CD4-positive, alpha-beta T cell treated with Interleukin-15 for 1 hour (primary cell): ENCODE data around the gene UBD.

Experiments used
- DNase-seq: peaks from one replicate; pipeline ENCODE4 v3.0.0-alpha.2; 2020

Gene UBD

DNA sequence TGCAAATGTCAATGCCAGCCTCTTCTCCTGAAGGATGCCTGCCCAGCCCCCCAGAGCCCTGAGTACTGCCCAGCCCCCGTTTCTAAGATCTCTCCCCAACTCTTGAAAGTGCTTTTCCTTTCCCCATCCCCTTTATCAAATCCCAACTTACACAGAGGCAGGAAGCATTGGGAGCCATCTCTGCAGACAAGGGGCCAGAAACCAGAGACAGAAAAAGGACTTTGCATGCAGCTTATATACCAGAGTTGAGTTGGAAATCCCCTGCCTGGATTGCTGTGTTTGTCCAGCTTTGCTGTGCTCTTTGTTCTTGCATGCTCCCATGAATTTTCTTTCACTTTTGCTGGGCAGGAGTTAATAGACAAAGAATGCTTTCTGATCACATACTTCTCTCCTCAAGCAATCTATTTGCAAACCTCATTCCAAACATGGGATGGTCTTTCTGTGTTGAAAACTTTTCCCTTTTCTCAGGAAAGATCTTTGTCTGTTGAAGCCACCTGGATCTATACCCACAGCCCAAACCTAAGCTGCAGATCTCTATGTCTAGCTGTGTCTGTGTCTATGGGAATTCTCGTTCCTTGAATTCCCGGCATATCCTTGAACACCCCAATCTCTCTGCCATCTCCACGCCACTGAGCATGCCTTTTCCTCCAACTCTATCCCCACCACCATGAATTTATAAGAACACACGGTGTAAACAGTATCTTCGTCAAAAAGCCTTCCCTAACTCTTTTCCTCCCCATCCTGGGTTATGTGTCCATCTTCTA lies at the start of gene UBD:
TSS of gene UBD (minus strand) at position 209 of the 764 bp plus-strand sequence. CDS start at position 178, 31 bp downstream.
- no peak for DNase-seq

DNA sequence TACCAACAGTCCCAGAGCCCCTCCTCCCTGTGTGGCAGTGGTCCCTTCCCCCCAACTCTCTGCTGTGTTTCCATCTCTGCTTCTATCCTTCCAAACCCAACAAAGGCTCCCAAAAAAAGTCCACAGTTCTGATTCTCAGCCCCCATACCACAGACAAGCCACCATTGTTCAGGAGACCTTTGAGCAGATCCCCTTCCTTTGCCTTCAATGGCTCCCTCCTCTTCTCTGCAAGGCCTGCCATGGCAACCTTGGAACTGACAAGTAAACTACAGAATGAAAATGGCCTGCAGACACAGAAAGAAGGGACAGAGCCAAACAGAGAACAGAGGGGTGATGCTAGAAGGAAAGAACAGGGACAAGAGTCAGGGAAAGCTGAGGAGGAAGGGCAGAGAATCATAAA lies 48.6 kb upstream of the UBD start:
- no peak for DNase-seq

DNA sequence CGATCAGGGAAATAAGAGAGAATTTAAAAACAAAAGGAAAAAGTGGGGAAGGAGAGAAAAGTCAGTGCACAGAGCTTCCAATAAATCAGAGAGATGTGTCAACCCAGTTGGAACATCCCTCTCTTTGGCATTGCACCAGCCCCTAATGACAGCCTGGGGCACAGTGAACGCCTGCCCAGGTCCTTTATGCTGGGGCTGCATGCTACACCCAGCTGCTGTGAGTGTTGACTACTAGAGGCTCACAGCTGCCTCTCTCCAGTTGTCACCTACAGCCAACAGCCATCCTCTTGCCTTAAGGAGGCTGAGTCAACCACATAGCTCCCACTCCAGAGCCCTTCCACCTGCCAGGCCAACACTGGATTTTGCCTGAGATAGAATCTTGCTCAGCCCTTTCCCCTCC lies 44.4 kb upstream of the UBD start:
- DNase-seq = no peak

DNA sequence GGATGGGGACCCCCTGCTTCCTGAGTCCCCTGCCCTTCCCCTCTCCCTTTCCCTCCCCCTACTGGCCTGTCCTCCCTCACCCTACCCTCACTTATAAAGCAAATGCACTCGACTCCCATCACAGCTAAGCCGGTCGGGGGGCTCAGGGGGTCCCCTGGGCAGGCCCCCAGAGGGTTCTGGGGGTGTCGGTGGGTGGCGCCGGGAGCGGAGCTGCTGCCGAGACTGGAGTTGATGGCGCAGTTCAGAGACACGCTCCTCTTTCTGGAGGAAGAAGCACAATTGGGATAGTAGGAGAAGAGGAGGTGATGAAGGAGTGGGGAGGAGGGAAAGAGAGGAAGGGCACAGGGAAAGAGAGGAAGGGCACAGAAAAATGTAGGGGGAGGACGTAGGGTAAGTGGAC lies 43.9 kb upstream of the UBD start:
- DNase-seq = no peak

DNA sequence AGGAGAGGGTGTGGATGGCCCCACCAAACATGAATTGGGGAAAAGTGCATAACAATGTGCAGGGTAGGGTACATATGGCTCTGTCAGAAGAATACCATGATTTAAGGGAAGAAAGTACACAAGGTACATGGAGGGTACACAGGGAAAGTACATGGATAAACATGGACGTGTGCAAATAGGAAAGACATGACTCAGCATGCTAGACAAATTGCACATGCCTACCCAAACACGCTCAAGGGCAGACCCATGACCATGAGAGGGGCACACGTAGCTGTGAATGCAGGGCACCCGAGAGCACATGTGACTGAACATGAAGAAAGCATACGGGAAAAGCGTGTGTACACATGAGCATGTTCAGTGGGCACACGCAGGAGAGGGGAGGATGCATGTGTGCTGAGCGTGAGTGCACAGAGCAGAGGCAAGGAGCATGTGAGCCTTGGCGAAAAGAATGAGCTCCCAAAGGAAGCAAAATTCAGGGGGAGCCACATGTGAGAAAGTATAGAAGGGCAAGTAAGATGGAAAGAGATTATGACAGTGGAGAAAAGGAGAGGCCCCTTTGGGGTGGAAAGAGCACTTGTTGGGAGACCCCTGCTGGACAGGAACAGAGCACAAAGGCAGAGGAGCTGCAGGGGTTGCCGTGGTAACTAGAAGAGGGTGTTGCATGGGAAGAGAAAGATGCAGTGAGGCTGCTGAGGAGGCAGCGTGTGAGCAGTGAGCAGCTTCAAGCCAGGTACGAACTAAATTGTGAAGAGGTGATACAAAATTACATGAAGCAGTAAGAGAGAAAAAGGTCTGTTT lies 43.2 kb upstream of the UBD start:
- no peak for DNase-seq

DNA sequence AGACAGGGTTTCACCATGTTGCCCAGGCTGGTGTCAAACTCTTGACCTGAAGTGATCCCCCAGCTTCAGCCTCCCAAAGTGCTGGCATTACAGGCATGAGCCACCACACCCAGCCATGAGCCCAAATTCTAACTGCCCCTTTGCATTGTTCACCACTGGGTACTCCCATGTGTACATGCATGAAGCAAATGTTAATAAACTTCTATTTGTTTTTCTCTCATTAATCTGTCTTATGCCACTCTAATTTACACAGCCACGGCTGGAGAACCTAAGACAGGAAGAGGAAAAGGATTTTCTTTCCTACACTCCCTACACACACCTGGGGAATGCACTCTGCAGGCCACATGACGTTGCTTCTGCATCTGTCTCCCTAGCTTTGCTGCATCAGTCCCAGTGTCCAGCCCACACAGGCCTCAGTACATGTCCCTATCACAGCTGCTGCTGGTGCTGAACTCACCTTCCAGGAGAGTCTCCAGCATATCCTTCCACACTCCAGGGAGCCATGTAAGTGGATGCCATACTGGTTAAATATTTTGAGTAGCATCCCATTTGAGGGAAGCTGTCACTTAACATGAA lies 38.7 kb upstream of the UBD start:
- no peak for DNase-seq

DNA sequence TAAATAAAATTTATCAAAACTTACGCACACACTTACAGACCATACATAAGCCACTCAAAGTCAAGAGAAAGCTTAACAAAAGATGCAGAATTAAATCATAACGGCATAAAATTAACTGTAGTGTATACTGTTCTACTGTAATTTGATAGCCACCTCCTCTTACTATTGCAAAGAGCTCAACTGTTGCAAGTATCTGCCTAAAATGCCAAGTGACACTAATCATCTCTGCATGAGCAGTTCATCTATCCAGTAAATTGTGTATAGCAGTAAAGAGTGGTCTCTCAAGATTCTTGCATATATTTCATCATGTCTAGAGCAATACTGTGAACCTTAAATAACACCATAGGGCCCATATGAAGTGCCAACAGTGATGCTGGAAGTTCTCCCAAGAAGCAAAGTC lies 37.7 kb upstream of the UBD start:
- no peak for DNase-seq

DNA sequence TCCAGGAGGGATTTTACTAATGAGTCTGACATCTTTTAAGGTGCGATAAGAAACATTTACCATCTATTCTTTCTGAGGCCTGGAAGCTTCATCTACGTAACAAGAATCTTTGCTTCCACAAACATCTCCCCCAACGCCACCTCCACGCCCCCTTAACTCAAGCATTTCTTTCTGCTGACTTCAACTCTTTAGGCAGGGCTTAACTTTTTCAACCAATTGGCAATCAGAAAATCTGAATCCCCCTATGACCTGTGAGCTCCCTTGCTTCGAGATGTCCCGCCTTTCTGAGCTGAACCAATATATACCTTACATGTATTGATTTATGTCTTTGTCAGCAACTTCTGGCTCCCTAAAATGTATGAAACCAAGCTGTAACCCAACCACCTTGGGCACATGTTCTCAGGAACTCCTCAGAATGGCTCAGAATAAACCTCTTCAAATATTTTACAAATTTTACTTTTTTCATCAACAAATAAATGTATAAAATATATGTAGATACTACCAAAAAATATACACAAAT lies 36.9 kb upstream of the UBD start:
- DNase-seq = no peak

DNA sequence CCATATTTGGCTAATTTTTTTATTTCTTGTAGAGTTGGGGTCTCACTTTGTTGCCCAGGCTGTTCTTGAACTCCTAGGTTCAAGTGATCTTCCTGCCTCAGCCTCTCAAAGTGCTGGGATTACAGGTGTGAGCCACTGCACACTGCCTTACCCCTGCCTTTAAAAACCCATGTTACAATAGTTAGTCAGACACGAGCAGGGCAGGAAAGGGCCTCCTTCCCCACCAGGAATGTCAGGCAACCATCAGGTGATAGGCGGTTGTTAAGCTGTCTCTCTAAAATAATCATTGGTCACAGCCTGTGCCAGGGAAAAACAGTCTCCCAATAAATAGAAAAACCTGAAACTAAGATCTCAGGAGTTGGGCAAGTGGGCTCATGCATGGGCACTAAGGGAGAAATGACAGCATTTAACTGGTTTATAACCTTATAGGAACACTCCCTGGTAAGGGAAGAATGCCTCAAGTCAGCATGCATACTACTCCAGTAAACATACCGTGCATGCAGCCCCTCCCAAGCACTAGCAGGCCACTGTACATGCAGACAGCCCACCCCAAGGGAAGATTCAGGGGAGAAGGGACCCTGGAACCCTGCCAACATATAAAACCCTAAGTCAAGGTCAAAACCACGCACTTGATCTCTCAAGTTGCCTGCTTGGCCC lies 33.8 kb upstream of the UBD start:
- DNase-seq = no peak

DNA sequence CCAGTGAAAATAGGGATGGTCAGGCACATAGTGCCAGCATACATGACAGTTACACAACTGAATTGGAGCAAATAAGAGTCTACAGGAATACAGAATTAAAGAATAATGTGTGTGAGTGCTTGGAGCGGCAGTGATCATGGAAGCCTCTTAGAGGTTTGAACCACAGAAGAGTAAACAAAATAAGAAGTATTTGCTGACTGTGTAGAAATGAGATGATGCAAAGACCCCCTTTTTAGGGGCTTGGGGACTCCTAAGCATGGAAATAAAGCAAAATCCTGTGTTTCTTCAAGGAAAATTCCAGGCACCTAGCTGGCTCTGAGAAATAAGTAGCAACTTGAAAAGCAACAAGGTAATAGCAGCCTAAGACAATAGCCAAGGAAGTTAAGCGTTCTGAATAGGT lies 32.1 kb upstream of the UBD start:
- DNase-seq = no peak

DNA sequence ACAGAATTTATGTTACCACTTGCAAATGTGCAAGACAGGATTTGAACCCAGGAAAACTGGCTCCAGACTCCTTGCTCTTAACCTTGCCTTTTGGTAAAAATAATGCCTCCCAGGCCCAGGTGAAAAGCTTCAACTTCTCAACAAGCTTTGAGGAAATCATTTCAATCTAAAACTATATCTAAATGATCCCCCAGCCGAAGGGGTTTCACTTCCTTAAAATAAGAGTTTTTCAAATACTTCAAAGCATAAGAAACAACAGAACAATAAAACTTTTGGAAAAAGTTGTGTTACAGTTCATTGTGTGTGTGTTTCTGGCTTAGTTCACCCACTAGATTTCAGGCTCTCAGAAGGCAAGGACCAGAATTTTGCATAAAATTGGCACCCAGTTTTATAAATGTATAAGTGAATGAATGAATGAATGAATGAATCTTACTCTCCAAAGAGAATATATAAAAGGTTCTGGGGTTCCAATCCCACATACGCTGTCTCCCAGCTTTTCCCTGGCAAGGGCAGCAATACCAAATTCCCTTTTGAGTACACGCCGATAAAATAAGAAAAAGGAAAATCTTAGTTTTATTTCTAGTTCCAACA lies 30.8 kb upstream of the UBD start:
- DNase-seq = no peak

DNA sequence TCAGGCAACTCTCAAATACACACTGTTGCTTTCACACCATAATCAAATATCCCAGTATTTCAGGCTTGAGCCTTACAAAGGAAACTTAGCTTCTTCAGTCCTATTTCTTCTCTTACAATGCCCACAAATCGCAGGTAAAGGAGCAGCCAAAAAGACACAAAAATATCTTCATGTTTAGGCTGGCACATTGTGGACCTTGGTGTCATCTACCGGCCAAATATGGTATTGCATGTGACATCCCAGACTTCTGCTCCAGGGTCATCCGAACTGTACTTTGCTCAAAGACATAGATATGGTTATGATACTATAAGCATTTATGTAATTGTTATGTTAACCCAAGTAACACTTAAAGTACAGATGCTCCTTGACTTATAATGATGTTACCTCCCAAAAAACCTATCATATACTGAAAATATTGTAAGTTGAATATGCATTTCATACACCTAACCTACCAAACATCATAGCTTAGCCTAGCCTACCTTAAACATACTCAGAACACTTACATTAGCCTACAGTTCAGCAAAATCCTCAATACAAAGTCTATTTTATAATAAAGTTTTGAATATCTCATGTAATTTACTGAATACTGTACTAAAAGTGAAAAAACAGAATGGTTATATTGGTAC lies 30.0 kb upstream of the UBD start:
- DNase-seq = peak; percentile 33

DNA sequence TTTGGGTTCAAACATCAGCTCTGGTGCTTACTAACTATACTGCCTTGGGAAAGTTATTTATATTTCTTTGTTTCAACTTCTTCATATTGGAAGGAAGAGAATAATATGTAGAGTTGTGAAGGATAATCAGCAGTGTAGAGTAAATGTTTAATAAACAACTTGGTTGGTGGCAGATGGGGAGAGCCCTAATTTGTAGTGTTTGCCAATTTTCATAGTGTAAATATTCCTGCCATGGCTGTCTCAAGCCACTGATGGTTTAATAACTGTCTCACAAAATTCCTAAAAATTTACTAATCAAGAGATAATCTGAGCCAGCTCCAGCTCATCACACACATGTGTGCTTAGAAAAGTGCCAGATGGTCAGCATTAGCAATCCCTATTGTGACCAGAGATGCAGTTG lies 25.3 kb upstream of the UBD start, which contains the start of gene OR2H2:
TSS of gene OR2H2 (plus strand) at position 301 of the 400 bp plus-strand sequence. CDS start 2,824 bp downstream, outside the sequence.
- DNase-seq = no peak

DNA sequence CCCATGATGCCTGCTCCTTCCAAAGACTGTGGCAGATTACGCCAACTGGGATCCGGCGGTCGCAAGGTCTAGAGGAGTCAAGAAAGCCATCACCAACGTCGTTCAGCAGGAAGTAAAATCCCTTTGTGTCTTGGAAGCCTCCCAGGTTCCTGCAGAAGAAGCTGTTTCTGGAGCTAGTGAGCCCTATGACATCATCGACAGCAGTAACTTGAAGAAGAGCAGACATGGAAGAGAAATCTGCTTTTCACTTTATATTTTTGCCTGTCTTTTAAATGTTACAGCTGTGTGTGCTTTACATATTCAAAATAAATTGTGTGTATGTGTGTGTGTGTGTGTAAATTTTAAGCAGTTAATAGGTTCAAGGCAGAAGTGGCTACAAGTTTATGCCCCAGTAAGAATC lies 18.0 kb upstream of the UBD start:
- no peak for DNase-seq

DNA sequence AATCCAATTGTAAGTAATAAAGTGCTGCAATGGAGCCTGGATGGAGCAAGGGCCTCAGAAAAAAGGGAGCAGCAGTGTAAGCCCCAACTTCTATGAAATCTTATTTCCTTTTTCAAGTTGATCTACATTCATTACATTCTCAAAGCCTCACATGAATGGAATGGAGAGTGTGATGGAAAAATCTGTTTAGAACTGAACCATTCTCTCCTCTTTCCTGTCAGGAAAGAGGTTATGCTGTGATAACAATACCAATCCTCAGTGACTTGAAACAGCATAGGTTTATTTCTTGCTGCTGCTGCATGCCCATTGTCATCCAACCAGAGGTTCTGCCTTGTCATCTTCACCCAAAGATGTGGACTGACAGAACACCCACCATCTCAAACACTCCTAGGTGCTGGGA lies 16.5 kb upstream of the UBD start:
- DNase-seq = no peak

DNA sequence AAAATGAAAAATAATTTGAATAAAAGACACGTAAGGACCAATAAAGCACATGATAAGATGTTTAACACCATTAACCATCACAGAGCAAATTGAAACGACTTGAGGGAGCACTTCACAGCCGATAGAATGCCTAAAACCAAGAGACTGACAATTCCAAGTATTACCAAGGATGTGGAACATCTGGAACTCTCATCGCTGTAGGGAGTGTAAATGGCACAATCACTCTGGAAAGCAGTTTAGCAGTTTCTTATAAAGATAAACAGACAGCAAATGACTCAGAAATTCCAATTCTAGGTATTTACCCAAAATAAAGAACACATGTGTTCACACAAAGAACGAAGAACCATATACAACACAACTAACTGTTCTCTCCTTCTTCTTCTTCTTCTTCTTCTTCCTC lies 8.5 kb upstream of the UBD start:
- no peak for DNase-seq

DNA sequence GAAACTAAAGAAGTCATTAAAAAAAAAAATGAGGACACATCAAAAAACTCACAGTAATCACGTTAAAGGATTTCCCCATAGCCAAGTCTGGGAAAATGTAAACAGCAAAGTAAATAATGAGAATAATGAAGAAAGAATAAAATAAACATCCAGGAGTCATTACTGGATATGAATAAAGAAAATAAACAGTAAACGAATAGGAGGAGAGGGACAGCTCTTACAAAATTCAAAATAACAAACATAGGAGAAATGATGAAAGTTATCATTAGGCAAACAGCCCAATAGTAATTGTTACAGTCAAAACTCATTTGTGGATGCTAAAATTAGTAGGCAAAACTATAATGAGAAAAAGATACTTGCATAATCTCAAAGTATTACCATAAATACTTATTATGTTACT lies 8.0 kb upstream of the UBD start:
- DNase-seq = no peak

DNA sequence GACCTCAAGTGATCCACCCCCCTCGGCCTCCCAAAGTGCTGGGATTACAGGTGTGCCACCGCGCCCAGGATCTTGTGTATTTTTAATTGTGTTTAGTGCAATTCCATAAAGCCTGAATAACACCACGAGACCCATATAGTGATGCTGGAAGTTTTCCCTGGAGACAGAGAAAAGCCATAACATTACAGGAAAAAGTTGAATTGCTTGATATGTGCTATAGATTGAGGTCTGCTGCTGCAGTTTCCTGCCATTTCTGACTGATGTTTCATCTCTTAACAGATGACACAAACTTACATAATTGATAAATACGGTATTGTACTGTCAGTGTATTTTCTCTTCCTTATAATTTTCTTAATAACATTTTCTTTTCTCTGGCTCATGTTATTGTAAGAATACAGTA lies 7.3 kb upstream of the UBD start:
- no peak for DNase-seq

DNA sequence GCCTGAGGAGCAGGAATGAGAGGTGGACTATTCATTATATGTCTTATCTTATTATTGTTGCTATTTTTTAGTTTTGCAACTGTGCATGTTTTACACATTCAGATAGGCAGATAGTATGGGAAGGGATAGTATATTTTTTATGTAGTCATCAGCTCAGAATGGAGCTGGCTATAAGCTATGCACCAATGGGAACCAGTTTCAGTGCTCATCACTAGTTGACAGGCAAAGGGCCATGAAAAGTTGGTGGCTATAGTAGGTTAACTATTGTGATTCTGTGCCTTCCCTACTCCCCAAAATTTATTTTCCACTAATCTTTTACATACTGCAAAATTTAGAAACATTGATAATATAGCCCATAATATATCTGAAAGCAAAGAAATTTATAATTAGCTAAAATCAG lies 5.3 kb upstream of the UBD start:
- no peak for DNase-seq

DNA sequence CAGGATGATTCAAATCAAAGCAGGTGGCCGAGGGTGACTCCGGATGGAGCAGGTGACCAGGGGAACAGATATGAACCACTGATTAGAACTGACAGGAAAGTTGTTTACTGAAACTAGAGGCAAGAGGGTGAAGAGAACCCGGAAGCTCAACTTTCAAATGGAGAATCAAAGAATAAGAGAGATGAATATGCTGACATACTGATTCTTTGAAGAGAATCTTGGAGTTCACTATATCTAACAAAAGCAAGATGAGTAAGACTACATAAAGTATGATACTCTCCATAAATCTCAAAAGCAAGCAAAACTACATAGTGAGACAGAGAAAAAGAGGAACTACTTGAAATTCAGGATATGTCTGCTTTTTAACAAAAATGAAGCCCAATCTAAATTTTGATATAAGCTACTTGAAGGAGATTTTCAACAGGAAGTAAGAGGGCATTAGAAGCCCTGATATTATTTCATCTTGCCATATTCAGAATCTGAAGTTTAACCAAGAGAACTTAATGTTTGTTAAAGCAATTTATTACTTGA lies 4.0 kb upstream of the UBD start:
- DNase-seq = no peak

DNA sequence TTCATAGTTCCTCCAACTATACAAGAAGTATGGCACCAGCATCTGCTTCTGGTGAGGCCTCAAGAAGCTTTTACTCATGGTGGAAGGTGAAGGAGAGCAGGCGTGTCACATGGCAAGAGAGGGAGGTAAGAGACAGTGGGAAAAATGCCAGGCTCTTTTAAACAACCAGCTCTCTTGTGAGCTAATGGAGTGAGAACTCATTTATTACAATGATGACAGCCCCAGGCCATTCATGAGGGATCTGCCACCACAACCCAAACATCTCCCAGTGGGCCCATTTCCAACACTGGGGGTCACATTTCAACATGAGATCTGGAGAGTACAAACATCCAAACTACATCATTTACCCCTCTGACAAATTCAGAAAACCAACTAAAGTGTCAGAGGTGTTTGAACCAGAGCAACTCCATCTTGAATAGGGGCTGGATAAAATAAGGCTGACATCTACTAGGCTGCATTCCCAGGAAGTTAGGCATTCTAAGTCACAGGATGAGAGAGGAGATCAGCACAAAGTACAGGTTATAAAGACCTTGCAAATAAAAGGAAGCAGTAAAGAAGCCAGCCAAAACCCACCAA lies 2.2 kb upstream of the UBD start:
- no peak for DNase-seq

DNA sequence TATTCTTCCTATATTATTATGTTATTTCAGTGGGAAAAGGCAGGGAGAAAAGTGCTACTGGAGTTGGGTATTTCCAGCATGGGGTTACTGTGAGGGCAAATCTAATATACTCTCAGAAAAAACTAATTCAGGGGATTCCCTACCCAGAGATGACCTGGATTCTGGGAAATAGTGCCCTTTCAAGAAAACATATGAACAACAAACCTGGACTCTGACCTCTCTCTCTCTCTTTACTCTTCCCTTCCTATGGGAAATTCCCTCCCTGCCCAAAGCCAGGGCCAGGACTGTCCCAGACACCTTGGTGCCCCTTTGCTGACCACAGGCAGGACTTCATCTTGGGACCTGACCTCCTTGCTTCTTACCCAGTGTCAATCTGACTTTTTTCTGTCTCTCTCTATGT lies 1.6 kb upstream of the UBD start:
- no peak for DNase-seq
